ENCODE data around the gene NPEPL1. TPM values are rescaled to one million over a fixed set of nuclear protein-coding genes. Genes with fewer than 3 reads are reported as not detected.

Gene NPEPL1
- total RNA-seq (2013; cell fraction: nucleolus; rRNA removed), result 28.9 and 36.2 TPM in 2 replicates
- total RNA-seq (2014; rRNA removed) (12.2 and 14.1 TPM in 2 replicates), total RNA-seq (2014; rRNA removed; fragmentation: Illumina TruSeq; extraction: Trizol) (8.0 and 9.0 TPM in 2 replicates), total RNA-seq (2021) (19.5 and 21.3 TPM in 2 replicates), polyA plus RNA-seq (2011; rRNA removed) (1.8 and 3.1 TPM in 2 replicates), polyA plus RNA-seq (2014; fragmentation: Illumina TruSeq; extraction: Trizol) (1.6 and 6.1 TPM in 2 replicates), polyA plus RNA-seq (2014; fragmentation: Nextera tagmentation; extraction: Ambion mirVana) (under 1 TPM; 0.08 to 0.80 TPM), polyA plus RNA-seq (2014; rRNA removed) (20.0 and 23.1 TPM in 2 replicates), polyA plus RNA-seq (2016; fragmentation: Nextera tagmentation; extraction: Ambion mirVana) (10 to 100 TPM; 11.4 to 13.1 TPM), polyA minus RNA-seq (2011; rRNA and poly(A)+ RNA removed) (0.88 and 3.5 TPM in 2 replicates), Bru-seq, nascent RNA (percentile 73 among the genes with signal in this experiment), BruChase-seq, experiment 1, labeled RNA remaining after a 6-hour chase (percentile 95 among the genes with signal in this experiment), BruChase-seq, experiment 2, labeled RNA remaining after a 2-hour chase (percentile 88 among the genes with signal in this experiment)
- polyA plus RNA-seq (2011; ENCODE audit: low read depth), result 8.5 TPM
- 2.6 and 4.7 TPM in 2 replicates for polyA plus RNA-seq (2011; cell fraction: cytosol; rRNA removed)
- 94.4 and 121 TPM in 2 replicates for polyA plus RNA-seq (2011; cell fraction: nucleus; rRNA removed)
- 24.8 and 27.2 TPM in 2 replicates for polyA plus RNA-seq (2012)
- 1.6 and 3.2 TPM in 2 replicates for polyA minus RNA-seq (2011; cell fraction: cytosol; rRNA and poly(A)+ RNA removed)
- polyA minus RNA-seq (2011; cell fraction: nucleus; rRNA and poly(A)+ RNA removed), result 11.4 and 21.0 TPM in 2 replicates
- long read RNA-seq, experiment 1, transcript NPEPL1-201 (12 exons, 2,378 nt), result major isoform, 6 of 7 reads
- long read RNA-seq, experiment 1, partial matches to known transcripts, result 1 of 7 reads
- long read RNA-seq, experiment 1, other reads (novel, unspliced or antisense), result 0 of 7 reads
- long read RNA-seq, experiment 2, partial matches to known transcripts, result 2 of 7 reads
- long read RNA-seq, experiment 2, other reads (novel, unspliced or antisense), result 3 of 7 reads

DNA sequence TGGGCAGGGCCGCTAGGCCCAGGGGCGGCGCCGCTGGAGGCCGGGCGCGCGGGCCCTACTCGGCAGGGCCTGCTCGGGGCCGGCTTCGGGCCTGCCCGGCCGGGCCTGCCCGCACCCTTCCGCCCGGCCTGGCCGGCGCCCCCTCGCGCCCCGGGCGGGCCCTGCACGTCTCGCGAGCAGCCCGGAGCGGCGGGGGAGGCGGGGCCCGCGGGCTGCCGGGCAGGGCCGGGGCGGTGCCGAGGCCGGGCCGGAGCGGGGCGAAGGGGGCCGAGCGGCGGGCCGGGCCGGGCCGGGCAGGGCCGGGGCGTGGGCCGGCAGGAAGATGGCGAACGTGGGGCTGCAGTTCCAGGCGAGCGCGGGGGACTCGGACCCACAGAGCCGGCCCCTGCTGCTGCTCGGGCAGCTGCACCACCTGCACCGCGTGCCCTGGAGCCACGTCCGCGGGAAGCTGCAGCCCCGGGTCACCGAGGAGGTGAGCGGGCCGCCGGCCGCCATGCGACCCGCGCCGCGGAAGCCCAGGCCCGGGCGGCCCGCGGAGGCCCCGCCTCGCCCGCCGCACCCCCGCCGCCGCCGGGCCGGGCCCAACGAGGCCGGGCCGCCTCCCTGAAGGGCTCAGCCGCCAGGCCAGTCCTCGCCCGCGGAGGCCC is at the start of gene NPEPL1:
NPEPL1 (plus strand) TSS at position 222 of the 647 bp plus-strand sequence; CDS start at position 323, 101 bp downstream.
- RAD21 ChIA-PET (ENCODE audit: unreplicated experiment), result interaction anchor here (0.6 kb wide), 1 partner anchor 42 kb away, joined by 3 read pairs; the partner anchor contains the start of gene STX16
- Histone ChIP-seq H3K27me3 (replicated peaks in 1 of 2; ENCODE audit: control insufficient read depth in 2 of 2, insufficient read depth in 2 of 2, low read length in 1 of 2) (no peaks in the 10 kb centered on the region), H4K20me1 (ENCODE audit: control insufficient read depth, insufficient read depth) (no peaks in the 10 kb centered on the region), H3K36me3 (ENCODE audit: control insufficient read depth in 2 of 2, insufficient read depth in 2 of 2, low read length in 1 of 2) (peaks cover 0 to under 1% of the 10 kb centered on the region in 2 experiments; a peak in 1 of 4 replicates), H3K9me3 (replicated peaks; ENCODE audit: control insufficient read depth, insufficient read depth, low read length) (no peaks in the 10 kb centered on the region), H3K4me2 (ENCODE audit: control insufficient read depth, insufficient read depth) (peak within 1 kb of the TSS; percentile 71), H3K9ac (ENCODE audit: control insufficient read depth, insufficient read depth, low read length) (peak within 1 kb of the TSS; percentile 61), H3K4me3 (peak within 1 kb of the TSS; percentile 75), H3K4me1 (ENCODE audit: control insufficient read depth, insufficient read depth, low read length) (peaks cover 5% of the 10 kb centered on the region), H3K79me2 (ENCODE audit: control insufficient read depth, insufficient read depth, low read length) (no peaks in the 10 kb centered on the region; the same call in 1 of the 2 replicates), H3K27ac (ENCODE audit: control insufficient read depth, insufficient read depth) (0 out of 2 replicates have a peak within 1 kb of the TSS, but pooled peaks have one; percentile 25), H2AFZ (ENCODE audit: control insufficient read depth, low read depth, low read length) (peak within 1 kb of the TSS; percentile 86)
- BruUV-seq (replicated peaks), result no TSS peak
- 1% methylated on average over 18 of the region's 93 CpGs for WGBS (ENCODE audit: insufficient coverage, insufficient replicate concordance, low lambda C conversion rate, missing lambda C conversion rate)
- FAIRE-seq (no peak), ATAC-seq (peak; percentile 97), DNase-seq (ENCODE audit: low read depth, low spot score) (no peak)
- in situ Hi-C loops (cut with MboI) (loop anchor here (25.0 kb wide), 1 partner anchor 455 kb away; the partner anchor contains the start of gene ANKRD60), intact Hi-C loops (cut with micrococcal nuclease; ENCODE audit: unreplicated experiment) (loop anchor here (5.0 to 10.0 kb wide), 2 partner anchors 40 to 458 kb away; partner anchors contain the start of gene STX16)
- SMC1A ChIA-PET (ENCODE audit: uncharacterized antibody, unreplicated experiment), result no interaction called here
- CTCF ChIA-PET, result interaction anchor here (1.2 to 1.8 kb wide), 3 partner anchors 11 to 34 kb away, joined by 4 to 6 read pairs (median 5); no protein-coding TSS in a partner anchor
- POLR2A ChIA-PET, result no interaction called here
- TF ChIP-seq SKIL (IDR thresholded peaks at IDR 0.05; ENCODE audit: low read depth, poor library complexity, severe bottlenecking) (no peak), TAF1 (IDR thresholded peaks at IDR 0.05; ENCODE audit: borderline replicate concordance, low read depth, low read length) (no peak), TARDBP (IDR thresholded peaks at IDR 0.05; ENCODE audit: borderline replicate concordance) (no peak), HDAC2 (IDR thresholded peaks at IDR 0.05) (no peak), IRF4 (IDR thresholded peaks at IDR 0.05; ENCODE audit: low read depth, low read length) (no peak), EP300 (IDR thresholded peaks at IDR 0.05; ENCODE audit: borderline replicate concordance in 1 of 2, control insufficient read depth in 1 of 2, low read depth in 2 of 2, low read length in 2 of 2) (no peak), REST (IDR thresholded peaks at IDR 0.05; ENCODE audit: low read depth, low read length) (no peak), KAT2A (conservative IDR thresholded peaks at IDR 0.05; ENCODE audit: control insufficient read depth, low read depth, low read length) (no peak)
- TF ChIP-seq, protein P1, sequence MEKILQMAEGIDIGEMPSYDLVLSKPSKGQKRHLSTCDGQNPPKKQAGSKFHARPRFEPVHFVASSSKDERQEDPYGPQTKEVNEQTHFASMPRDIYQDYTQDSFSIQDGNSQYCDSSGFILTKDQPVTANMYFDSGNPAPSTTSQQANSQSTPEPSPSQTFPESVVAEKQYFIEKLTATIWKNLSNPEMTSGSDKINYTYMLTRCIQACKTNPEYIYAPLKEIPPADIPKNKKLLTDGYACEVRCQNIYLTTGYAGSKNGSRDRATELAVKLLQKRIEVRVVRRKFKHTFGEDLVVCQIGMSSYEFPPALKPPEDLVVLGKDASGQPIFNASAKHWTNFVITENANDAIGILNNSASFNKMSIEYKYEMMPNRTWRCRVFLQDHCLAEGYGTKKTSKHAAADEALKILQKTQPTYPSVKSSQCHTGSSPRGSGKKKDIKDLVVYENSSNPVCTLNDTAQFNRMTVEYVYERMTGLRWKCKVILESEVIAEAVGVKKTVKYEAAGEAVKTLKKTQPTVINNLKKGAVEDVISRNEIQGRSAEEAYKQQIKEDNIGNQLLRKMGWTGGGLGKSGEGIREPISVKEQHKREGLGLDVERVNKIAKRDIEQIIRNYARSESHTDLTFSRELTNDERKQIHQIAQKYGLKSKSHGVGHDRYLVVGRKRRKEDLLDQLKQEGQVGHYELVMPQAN (conservative IDR thresholded peaks at IDR 0.05), result peak; percentile 30; the same call in 1 of the 2 replicates

All from GM12878 (cell line).